HG03060 (cell line): ENCODE measurements around the gene HNF1A.

Experiments used
- ATAC-seq: cut with Tn5 transposase; IDR thresholded peaks from one replicate; pipeline ENCODE4 v1.9.1; 2021; ENCODE audit warnings: low read depth, moderate number of reproducible peaks; ENCODE audit not compliant: unreplicated experiment

Gene HNF1A

GRCh38 chr12:121005346-121005815, 27.0 kb downstream of the HNF1A start:
- no peak for ATAC-seq

- no peak for ATAC-seq
Observed at GRCh38 chr12:121008347-121009098, 30.2 kb downstream of the HNF1A start.

GRCh38 chr12:121009741-121010140, 31.4 kb downstream of the HNF1A start:
- no peak for ATAC-seq

- no peak for ATAC-seq
Observed at GRCh38 chr12:121010860-121011259, 32.5 kb downstream of the HNF1A start.

GRCh38 chr12:121011820-121012219, 33.5 kb downstream of the HNF1A start:
- ATAC-seq = no peak

- no peak for ATAC-seq
Observed at GRCh38 chr12:121013715-121014114, 35.4 kb downstream of the HNF1A start.

GRCh38 chr12:121015825-121016766, 37.8 kb downstream of the HNF1A start, which contains the start of gene C12orf43:
TSS of gene C12orf43 (minus strand) at chr12:121016487. CDS start at chr12:121016474, 13 bp downstream.
- peak; percentile 94 for ATAC-seq

GRCh38 chr12:121017966-121018491, 39.7 kb downstream of the HNF1A start:
- ATAC-seq = no peak

- no peak for ATAC-seq
Observed at GRCh38 chr12:121018860-121019617, 40.7 kb downstream of the HNF1A start.

GRCh38 chr12:121021754-121022153, 43.4 kb downstream of the HNF1A start:
- ATAC-seq = no peak

GRCh38 chr12:121022713-121023112, 44.4 kb downstream of the HNF1A start:
- no peak for ATAC-seq

- no peak for ATAC-seq
Observed at GRCh38 chr12:121023799-121024198, 45.5 kb downstream of the HNF1A start.

GRCh38 chr12:121025442-121026226, 47.3 kb downstream of the HNF1A start:
- ATAC-seq = no peak

- no peak for ATAC-seq
Observed at GRCh38 chr12:121026274-121027045, 48.1 kb downstream of the HNF1A start.

GRCh38 chr12:121030576-121031212, 52.4 kb downstream of the HNF1A start:
- no peak for ATAC-seq

GRCh38 chr12:121033625-121034349, 55.4 kb downstream of the HNF1A start:
- no peak for ATAC-seq

GRCh38 chr12:121034616-121035305, 56.4 kb downstream of the HNF1A start:
- ATAC-seq = no peak
